DMS53 (cell line): ENCODE measurements around the gene TBL1X.
A peak's percentile ranks its signal among the peaks of the same experiment; 100 is the strongest.
"Not testable (repeated sequence)": the region's sequence is repeated elsewhere in the genome, so short reads cannot be mapped to it uniquely, and the experiment has no call there.

Experiments used
- DNase-seq: peaks from one replicate; lab custom pipeline; 2025; lab: John Stamatoyannopoulos, UW

The TBL1X gene

DNA sequence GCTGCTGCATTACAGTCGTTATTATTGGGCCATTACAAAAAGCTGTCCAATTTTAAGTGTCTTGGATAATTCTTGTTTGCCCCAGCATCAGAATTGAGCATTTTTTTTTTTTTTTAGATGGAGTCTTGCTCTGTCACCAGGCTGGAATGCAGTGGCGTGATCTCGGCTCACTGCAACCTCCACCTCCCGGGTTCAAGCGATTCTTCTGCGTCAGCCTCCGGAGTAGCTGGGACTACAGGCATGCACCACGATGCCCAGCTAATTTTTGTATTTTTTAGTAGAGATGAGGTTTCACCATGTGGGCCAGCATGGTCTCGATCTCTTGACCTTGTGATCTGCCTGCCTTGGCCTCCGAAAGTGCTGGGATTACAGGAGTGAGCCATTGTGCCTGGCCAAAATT is 71.3 kb downstream of the TBL1X start:
- not testable (repeated sequence) for DNase-seq

DNA sequence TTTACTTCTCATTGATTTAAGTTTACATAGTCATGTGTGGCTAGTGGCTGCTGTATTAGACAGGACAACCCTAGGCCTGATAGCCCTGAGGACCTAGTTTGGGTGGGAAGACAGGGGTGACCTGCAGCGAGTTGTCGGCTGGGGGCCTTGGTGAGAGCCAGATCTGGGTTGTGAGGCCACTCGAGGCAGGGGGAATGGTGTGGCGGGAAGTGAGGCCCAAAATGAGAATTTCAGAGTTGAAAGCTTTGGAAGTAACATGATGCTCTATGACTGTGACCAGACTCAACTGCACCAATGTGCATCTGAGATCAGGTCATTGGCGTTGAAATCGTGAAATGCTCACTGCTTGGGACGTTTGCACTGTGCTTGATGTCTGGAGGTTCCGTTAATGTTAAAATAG is 72.9 kb downstream of the TBL1X start:
- DNase-seq, result no peak

DNA sequence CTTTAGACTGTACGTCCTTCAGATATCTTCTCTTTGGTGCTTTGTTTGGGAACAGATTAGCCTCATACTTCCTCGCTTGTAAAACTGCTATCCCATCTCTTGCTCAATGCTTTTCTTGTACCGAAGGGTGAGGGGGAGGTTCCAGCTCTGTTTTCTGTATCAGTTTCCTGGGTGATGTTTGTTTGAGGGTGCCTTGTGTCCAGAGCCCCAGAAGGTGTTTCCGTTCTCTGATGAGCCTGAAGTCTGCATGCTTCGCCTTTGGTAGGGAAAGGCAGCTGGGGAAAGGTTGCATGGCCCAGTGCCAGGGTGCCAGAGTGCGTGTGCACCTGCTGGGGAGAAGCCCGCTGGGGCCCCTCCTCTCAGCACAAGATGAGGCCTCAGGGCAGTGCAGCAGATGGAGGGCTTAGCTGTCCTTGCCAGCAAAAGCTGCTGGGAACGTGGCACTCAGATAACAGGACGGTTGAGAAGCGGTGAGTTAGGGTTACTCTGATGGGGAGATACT is 73.7 kb downstream of the TBL1X start:
- peak; percentile 79 for DNase-seq

DNA sequence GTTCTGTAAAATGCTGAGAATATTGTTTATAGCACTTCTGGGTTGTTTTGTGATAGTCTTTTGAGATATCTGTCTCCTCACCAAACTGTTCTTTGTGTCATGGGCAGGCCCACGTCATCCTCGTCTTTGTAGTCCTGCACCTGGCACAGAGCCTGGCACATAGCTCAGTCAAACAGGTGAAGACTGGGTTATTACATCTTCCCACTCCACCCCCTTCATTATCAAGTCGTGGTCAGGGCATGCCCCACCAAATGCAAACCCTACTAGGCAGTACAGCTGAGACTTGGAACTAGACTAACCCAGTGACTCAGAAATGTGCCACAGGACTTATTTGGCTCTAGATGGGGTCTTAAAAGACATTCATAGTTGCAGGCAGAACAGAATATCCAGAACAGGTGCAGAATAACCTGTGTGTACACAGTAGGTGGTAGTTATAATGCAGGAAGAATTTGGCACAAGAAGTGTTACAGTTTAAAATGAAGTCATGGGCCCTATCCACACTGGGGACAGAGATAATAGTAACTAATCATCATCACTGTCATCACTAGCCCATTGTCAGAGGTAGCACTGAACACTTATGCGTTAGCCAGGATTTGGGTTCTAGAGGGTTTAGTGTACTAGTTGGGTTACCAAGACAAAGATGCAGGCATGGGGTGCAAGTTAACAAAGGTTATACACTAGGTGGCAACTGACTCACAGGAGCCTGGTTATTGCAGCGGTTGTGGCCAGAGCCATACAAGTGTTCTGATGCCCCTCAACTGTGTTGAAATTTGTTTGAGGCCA is 74.9 kb downstream of the TBL1X start:
- DNase-seq, result no peak

- no peak for DNase-seq
Measured at GRCh38 chrX:9542106-9542760, 77.4 kb downstream of the TBL1X start.

GRCh38 chrX:9542761-9543111 is 77.9 kb downstream of the TBL1X start:
- no peak for DNase-seq

DNA sequence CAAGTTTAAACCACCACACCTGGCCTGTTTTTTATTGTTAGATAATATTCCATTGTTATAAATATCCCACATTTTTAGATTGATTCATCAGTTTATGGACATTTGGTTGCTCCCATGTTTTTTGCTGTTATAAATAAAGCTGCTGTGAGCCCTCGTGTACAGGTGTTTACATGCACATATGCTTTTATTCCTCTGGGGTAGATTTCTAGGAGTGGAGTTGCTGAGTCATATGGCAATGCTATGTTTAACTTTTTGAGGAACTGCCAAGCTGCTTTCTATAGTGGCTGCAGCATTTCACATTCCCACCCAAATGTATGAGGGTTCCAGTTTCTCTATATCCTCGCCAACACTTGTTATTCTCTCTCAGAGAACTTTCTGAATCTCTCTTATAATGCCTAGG is 90.5 kb downstream of the TBL1X start:
- no peak for DNase-seq

DNA sequence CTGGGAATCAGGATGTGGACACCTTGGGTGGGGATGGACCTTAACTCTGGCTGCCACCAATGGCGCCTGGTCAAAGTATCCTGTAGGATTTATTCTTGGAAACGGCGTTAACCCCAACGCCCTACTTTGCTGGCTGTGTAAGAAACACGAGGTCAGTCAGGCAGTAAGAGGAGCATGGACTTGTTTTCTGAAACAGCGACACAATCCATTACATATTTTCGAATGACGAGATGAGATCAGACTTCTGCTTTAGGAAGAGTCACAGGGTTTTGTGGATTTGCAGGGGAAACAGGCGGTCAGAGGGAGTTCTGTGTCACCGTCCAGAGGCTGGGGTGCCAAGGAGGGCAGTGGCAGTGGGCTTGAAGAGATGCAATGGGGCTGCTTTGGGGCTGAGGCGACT is 92.2 kb downstream of the TBL1X start:
- no peak for DNase-seq

DNA sequence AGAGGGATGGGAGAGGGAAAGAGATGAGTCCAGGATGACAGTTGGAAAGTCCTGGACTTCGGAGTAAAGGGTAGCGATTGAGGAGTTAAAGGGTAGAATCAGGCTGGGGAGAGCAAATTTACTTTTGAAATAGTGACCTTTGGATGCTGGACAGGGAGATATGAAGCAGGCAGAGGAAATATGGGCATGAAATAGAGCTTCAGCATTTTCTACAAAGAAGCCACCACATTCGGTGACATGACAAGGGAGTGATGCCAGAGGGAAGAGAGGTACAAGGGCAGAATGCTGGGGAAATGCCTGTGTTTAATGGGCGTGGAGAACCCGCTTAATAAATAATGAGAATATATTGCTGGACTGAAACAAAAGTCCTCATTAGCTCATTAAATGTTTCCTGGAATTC is 92.7 kb downstream of the TBL1X start:
- no peak for DNase-seq

DNA sequence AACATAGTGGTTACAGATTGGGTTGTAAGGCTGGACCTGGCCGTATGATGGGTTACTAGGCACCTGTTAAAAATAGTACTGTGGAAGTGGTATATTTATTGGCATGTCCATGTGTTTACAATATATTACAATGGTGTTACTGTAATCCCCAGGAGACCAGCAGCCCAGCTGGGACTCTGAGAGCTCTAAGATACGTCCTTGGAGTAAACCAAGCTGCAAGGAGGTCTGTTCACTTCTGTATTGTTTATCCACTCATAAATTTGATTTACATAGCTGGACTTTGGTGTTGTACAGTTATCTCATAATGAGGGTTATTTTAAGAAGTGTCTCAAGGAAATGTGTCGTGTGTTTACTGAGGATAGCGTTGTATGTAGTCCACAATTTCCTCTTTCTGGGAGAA is 93.8 kb downstream of the TBL1X start:
- no peak for DNase-seq

DNA sequence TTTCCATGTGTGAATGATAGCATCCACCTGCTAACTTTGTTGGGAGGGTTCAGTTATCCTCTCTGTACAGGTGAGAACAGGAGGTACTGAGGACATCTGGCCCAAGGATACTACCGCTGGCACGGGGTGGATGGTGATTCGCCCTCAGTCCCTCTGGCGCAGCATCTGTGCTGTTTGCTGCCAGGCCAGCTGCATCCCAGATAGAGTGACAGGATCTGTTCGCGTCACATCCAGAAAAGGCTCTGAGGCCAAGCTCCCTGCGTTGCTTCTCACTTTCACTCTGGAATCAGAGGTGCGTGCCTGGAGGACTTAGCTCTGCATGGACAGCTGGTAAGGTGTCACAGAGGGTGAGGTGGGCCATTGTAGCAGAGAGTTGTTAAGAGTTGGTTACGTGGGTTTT is 95.4 kb downstream of the TBL1X start:
- no peak for DNase-seq

DNA sequence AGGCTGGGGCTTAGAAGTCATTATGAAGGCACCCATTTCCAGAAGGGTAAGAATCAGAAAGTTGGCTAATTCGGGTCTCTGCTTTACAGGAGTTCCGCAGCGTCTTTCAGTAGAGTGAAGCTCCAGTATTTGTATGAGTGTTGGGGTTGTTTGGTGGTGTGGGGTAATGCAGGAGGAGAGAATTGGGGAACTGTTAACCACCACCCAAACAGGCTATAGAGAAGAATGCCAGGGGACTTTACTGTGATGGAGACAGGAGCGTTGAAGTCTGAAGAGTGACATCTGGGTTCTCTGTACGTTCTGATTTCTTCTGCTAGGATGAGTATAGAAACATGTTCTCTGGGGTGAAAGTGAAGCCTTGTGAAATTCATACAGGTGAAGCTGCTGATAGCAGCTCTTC is 96.3 kb downstream of the TBL1X start:
- DNase-seq, result no peak

GRCh38 chrX:9562851-9563250 is 98.0 kb downstream of the TBL1X start:
- DNase-seq, result no peak

- no peak for DNase-seq
Measured at GRCh38 chrX:9566150-9566621, 101.3 kb downstream of the TBL1X start.

DNA sequence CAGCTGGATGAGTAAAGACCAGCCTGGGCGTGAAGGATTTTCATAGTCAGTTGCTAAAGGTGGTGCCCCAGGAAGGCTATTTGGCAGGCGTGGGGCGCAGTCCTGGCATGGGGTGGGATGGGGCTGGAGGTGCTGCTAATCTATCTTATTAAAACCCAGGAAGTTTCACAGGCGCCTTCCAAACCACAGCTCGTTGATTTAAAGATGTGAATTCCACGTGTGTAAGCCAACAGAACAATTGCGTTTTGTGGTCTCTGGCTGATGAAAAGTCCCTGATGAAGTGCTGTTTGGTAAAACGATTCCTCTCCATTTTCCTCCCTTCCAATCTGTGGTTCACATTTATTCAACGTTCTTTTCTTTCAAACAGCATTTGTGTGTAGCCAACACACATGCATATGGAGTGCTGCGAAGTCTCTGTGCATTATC is 105.0 kb downstream of the TBL1X start:
- DNase-seq, result no peak

GRCh38 chrX:9573282-9574106 is 108.6 kb downstream of the TBL1X start:
- DNase-seq, result peak; percentile 78

GRCh38 chrX:9576059-9576458 is 111.2 kb downstream of the TBL1X start:
- DNase-seq, result no peak

DNA sequence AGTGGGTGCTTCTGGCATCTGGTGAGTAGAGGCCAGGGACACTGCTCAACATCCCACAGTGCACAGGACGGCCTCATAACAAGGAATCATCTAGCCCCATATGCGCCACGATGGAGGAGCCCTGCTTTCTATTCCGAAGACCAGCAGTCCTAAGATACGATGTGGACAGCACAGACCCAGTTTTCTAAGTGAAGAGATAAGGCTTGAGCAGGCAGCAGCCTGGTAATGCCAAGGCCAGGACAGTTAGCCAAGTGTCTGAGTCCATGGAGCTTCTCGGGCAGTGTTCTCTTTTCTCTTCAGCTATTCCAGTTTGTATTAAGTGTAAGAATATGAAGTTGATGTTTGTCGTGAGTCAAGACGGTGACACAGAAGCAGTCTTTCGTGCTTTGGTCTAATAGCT is 112.7 kb downstream of the TBL1X start:
- no peak for DNase-seq

GRCh38 chrX:9578083-9578779 is 113.4 kb downstream of the TBL1X start:
- no peak for DNase-seq

- no peak for DNase-seq
Measured at GRCh38 chrX:9581771-9582385, 117.0 kb downstream of the TBL1X start.

- DNase-seq, result no peak
Measured at GRCh38 chrX:9582956-9583355, 118.1 kb downstream of the TBL1X start.

DNA sequence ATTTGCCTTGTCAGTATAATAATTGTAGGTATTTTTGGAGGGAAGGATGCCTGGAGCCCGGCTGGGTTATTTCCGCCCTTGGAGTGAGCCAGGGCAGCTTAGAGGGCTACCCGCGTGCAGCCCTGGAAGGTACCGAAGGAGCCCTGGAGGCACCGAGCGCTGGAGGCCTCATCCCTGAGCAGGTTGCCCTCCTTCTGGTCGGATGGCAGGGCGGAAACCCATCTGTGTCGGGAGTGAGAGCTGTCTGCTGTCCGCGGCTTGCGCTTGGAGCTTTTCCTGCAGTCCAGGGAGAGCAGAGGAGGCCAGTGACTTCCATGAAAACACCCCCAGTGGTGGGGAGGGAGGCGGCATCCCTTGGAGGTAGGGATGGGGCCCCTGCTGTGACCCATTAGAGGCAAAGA is 122.1 kb downstream of the TBL1X start:
- peak; percentile 5 for DNase-seq
